ENCODE measurements around the gene FRMD4A. TPM values are rescaled to one million over a fixed set of nuclear protein-coding genes. Genes with fewer than 3 reads are reported as not detected.
A peak's percentile ranks its signal among the peaks of the same experiment; 100 is the strongest.

Gene FRMD4A
- total and polyA plus RNA-seq, 2 experiments from 2014 or later, result 3.7 to 12.6 TPM

DNA sequence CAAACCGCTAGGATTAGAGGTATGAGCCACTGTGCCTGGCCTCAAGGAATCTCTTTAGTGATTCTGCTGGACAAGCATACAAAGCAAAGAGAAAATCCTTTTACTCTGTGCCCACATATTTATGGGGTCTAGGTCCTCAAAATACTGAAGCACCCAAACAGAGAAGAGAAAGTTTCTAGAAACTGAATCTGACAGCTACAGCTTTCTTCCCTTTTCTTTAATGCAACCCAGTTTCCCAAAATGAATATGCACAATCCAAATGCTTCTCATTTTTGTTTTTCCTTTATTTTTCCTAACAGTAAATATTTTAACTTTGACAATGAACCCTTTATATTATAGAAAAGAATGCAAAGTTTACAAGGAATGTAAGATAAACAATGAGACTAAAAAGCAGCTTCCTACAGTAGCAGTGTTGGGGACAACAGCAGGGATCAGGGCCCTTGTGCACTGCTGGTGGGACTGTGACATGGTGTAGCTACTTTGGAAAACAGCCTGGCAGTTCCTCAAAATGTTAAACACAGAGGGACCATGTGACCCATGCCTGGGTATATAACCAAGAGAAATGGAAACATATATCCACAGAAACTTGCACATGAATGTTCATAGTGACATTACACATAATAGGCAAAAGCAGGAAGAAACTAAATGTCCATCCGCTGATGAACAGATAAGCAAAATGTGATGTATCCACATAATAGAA lies 418.8 kb downstream of the FRMD4A start:
- no peak for TF ChIP-seq CTCF (IDR thresholded peaks at IDR 0.05; ENCODE audit: low read depth, low read length)
- no peaks in the 10 kb centered on the region for H3K36me3 ChIP-seq
- H3K4me3 ChIP-seq, result no peak overlapping the region
- H3K9me3 ChIP-seq (ENCODE audit: low read depth), result no peaks in the 10 kb centered on the region
- H3K4me1 ChIP-seq (ENCODE audit: low read depth), result no peaks in the 10 kb centered on the region
- DNase-seq (ENCODE audit: low read depth in 1 of 2, low spot score in 1 of 2), result no peak
- no peak overlapping the region for H3K27ac ChIP-seq
- no peaks in the 10 kb centered on the region for H3K27me3 ChIP-seq

- peaks cover 2% of the 10 kb centered on the region for H3K27me3 ChIP-seq
- no peak for TF ChIP-seq CTCF (IDR thresholded peaks at IDR 0.05; ENCODE audit: low read depth, low read length)
- no peak overlapping the region for H3K27ac ChIP-seq
- H3K4me3 ChIP-seq, result no peak overlapping the region
- no peaks in the 10 kb centered on the region for H3K36me3 ChIP-seq
- DNase-seq (ENCODE audit: low read depth in 1 of 2, low spot score in 1 of 2), result peak in 1 of 2 donors; percentile 79
- H3K4me1 ChIP-seq (ENCODE audit: low read depth), result no peaks in the 10 kb centered on the region
- no peaks in the 10 kb centered on the region for H3K9me3 ChIP-seq (ENCODE audit: low read depth)
These were observed 421.0 kb downstream of the FRMD4A start for GRCh38 chr10:13909516-13910258.

DNA sequence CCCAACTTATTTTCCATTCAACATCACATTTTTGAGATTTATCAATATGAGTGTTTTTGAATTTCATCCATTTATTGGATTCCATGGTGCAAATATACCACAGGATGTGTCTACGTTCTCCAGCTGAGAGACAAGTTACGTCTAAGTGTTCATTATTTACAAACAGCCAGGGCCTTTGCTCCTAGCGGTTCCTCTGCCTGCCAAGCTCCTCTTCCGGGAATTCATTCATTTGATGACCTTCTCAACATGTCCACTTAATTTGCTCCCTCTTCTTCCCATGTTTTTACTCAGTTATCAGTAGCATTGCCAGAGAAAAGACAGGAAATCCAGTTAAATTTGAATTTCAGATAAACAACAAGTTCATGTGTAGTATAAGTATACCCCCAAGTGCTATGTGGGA lies 422.2 kb downstream of the FRMD4A start:
- Histone ChIP-seq H3K4me1 (ENCODE audit: low read depth) (peaks cover 3% of the 10 kb centered on the region), H3K9me3 (ENCODE audit: low read depth) (no peaks in the 10 kb centered on the region), H3K27ac (no peak overlapping the region), H3K36me3 (no peaks in the 10 kb centered on the region), H3K4me3 (no peak overlapping the region), H3K27me3 (peaks cover 2% of the 10 kb centered on the region)
- no peak for DNase-seq (ENCODE audit: low read depth in 1 of 2, low spot score in 1 of 2)
- no peak for TF ChIP-seq CTCF (IDR thresholded peaks at IDR 0.05; ENCODE audit: low read depth, low read length)

GRCh38 chr10:13907570-13907969 lies 423.2 kb downstream of the FRMD4A start:
- no peaks in the 10 kb centered on the region for H3K9me3 ChIP-seq (ENCODE audit: low read depth)
- H3K4me1 ChIP-seq (ENCODE audit: low read depth), result peaks cover 3% of the 10 kb centered on the region
- peak in 1 of 2 donors; percentile 17 for DNase-seq (ENCODE audit: low read depth in 1 of 2, low spot score in 1 of 2)
- no peak for TF ChIP-seq CTCF (IDR thresholded peaks at IDR 0.05; ENCODE audit: low read depth, low read length)
- no peak overlapping the region for H3K27ac ChIP-seq
- peaks cover 2% of the 10 kb centered on the region for H3K27me3 ChIP-seq
- H3K4me3 ChIP-seq, result no peak overlapping the region
- H3K36me3 ChIP-seq, result no peaks in the 10 kb centered on the region

DNA sequence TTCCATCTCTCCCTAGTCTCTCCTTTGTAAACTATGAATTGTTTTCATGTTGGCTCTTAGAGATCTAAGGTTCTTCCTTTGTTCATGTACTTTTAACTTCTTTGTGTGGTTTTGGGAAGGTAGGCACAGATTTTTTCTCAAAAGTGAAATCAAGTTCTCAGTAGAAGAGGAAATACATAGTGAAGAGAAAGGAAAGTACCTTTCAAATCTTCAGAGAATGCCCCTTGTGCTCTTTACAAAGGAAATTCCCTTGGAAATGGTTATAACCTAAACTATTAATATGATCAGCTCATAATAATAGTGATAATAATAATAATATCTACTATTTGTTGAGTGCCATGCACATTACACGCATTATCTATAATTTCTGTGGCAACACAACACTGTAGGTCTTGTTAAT lies 425.4 kb downstream of the FRMD4A start:
- Histone ChIP-seq H3K9me3 (ENCODE audit: low read depth) (no peaks in the 10 kb centered on the region), H3K27ac (no peak overlapping the region), H3K36me3 (no peaks in the 10 kb centered on the region), H3K4me1 (ENCODE audit: low read depth) (peaks cover 3% of the 10 kb centered on the region), H3K27me3 (peaks cover 2% of the 10 kb centered on the region), H3K4me3 (no peak overlapping the region)
- TF ChIP-seq CTCF (IDR thresholded peaks at IDR 0.05; ENCODE audit: low read depth, low read length), result no peak
- DNase-seq (ENCODE audit: low read depth in 1 of 2, low spot score in 1 of 2), result no peak
